Mesenchymal stem cell (in vitro differentiated cells and primary cell): ENCODE results near the gene KCTD18.

Experiments used
- DNase-seq: peaks from one replicate; pipeline ENCODE4 v3.0.0-alpha.2; 2013
- H2AFZ ChIP-seq: one replicate; pipeline ENCODE4 v1.6.1; 2013; ENCODE audit warnings: low read depth, mild to moderate bottlenecking, control low read depth, inconsistent platforms, low read length, moderate library complexity
- H2AK5ac ChIP-seq: 2 replicates; pipeline ENCODE4 v1.6.1; 2013; ENCODE audit warnings: low read length, moderate library complexity, mild to moderate bottlenecking, inconsistent platforms; ENCODE audit not compliant: severe bottlenecking
- H2BK120ac ChIP-seq: one replicate; pipeline ENCODE4 v1.6.1; 2013; ENCODE audit warnings: low read depth, mild to moderate bottlenecking, inconsistent platforms, low read length, moderate library complexity
- H2BK12ac ChIP-seq, 2 experiments: one replicate each; pipeline ENCODE4 v1.6.1; 2013; ENCODE audit warnings: inconsistent platforms in 2 of 2, low read length in 2 of 2, mild to moderate bottlenecking in 2 of 2, moderate library complexity in 2 of 2, control low read depth in 1 of 2
- H2BK15ac ChIP-seq: one replicate; pipeline ENCODE4 v1.6.1; 2013; ENCODE audit warnings: mild to moderate bottlenecking, low read depth, inconsistent platforms; ENCODE audit not compliant: poor library complexity, severe bottlenecking
- H2BK5ac ChIP-seq: 2 replicates; pipeline ENCODE4 v1.6.1; 2013; ENCODE audit warnings: low read depth, mild to moderate bottlenecking, low read length, control low read depth, inconsistent platforms; ENCODE audit not compliant: poor library complexity, severe bottlenecking
- H3K14ac ChIP-seq, 2 experiments: one replicate each; pipeline ENCODE4 v1.6.1; 2013; ENCODE audit warnings: inconsistent platforms in 2 of 2, low read length in 2 of 2, control low read depth in 1 of 2, mild to moderate bottlenecking in 1 of 2, moderate library complexity in 1 of 2
- H3K18ac ChIP-seq, 2 experiments: one replicate each; pipeline ENCODE4 v1.6.1; 2013; ENCODE audit warnings: inconsistent platforms in 2 of 2, low read length in 2 of 2, control low read depth in 1 of 2, low read depth in 1 of 2, mild to moderate bottlenecking in 1 of 2
- H3K23ac ChIP-seq, 2 experiments: one replicate each; pipeline ENCODE4 v1.6.1; 2013; ENCODE audit warnings: inconsistent platforms in 2 of 2, low read length in 2 of 2, mild to moderate bottlenecking in 2 of 2, moderate library complexity in 2 of 2, control low read depth in 1 of 2
- H3K27ac ChIP-seq: 2 replicates; pipeline ENCODE4 v1.5.1; 2013; ENCODE audit warnings: mild to moderate bottlenecking, moderate library complexity, low read length, control low read depth, inconsistent platforms; ENCODE audit not compliant: poor library complexity, severe bottlenecking
- H3K27me3 ChIP-seq, 2 experiments: 2 replicates each; pipeline versions ENCODE4 v1.6.1 to v1.7.0; 2013; ENCODE audit warnings: low read length in 2 of 2, mild to moderate bottlenecking in 2 of 2, moderate library complexity in 2 of 2, control low read depth in 1 of 2, inconsistent platforms in 1 of 2; ENCODE audit not compliant: control insufficient read depth in 1 of 2, insufficient read depth in 1 of 2
- H3K36me3 ChIP-seq, 2 experiments: 2 replicates each; pipeline versions ENCODE4 v1.6.1 to v1.7.0; 2013; ENCODE audit warnings: low read length in 2 of 2, control low read depth in 1 of 2, inconsistent platforms in 1 of 2, low read depth in 1 of 2, mild to moderate bottlenecking in 1 of 2; ENCODE audit not compliant: insufficient read depth in 2 of 2, control insufficient read depth in 1 of 2
- H3K4ac ChIP-seq, 2 experiments: one replicate each; pipeline ENCODE4 v1.6.1; 2013; ENCODE audit warnings: inconsistent platforms in 2 of 2, low read length in 2 of 2, mild to moderate bottlenecking in 2 of 2, moderate library complexity in 2 of 2, control low read depth in 1 of 2, low read depth in 1 of 2
- H3K4me1 ChIP-seq: 2 replicates; pipeline ENCODE4 v1.6.1; 2013; ENCODE audit warnings: low read depth, low read length, control low read depth; ENCODE audit not compliant: control insufficient read depth, insufficient read depth
- H3K4me2 ChIP-seq: 2 replicates; pipeline ENCODE4 v1.6.1; 2013; ENCODE audit warnings: low read length, mild to moderate bottlenecking, inconsistent platforms; ENCODE audit not compliant: poor library complexity, severe bottlenecking
- H3K4me3 ChIP-seq, 2 experiments: 2 replicates each; pipeline versions ENCODE4 v1.5.1 to v1.7.0; 2013; ENCODE audit warnings: low read length in 2 of 2, mild to moderate bottlenecking in 2 of 2, control low read depth in 1 of 2, low read depth in 1 of 2; ENCODE audit not compliant: insufficient read depth in 1 of 2
- H3K79me1 ChIP-seq: replicated peaks from 2 replicates; pipeline ENCODE4 v1.6.1; 2013; ENCODE audit warnings: mild to moderate bottlenecking, control low read depth, low read length, inconsistent platforms; ENCODE audit not compliant: poor library complexity, severe bottlenecking
- H3K9ac ChIP-seq: 2 replicates; pipeline ENCODE4 v1.7.0; 2013; ENCODE audit warnings: mild to moderate bottlenecking, low read length, moderate library complexity
- H3K9me3 ChIP-seq: 2 replicates; pipeline ENCODE4 v1.7.0; 2013; ENCODE audit warnings: mild to moderate bottlenecking, low read length; ENCODE audit not compliant: control insufficient read depth
- H4K8ac ChIP-seq: one replicate; pipeline ENCODE4 v1.6.1; 2013; ENCODE audit warnings: inconsistent platforms, mild to moderate bottlenecking, low read length, moderate library complexity
- H4K91ac ChIP-seq: one replicate; pipeline ENCODE4 v1.6.1; 2013; ENCODE audit warnings: mild to moderate bottlenecking, low read length, inconsistent platforms
- WGBS: methylation state at CpG from one replicate; pipeline ENCODE4 v1.1.7; 2013; ENCODE audit warnings: mixed read lengths; 5-methylcytosine and 5-hydroxymethylcytosine counted together

KCTD18 gene

GRCh38 chr2:200509235-200509611 is 645 bp downstream of the KCTD18 start:
- Histone ChIP-seq H4K8ac (peak overlapping the region; percentile 94), H3K14ac (peak overlapping the region in 1 of 2 experiments; percentile 58), H2BK15ac (no peak overlapping the region), H3K18ac (peak overlapping the region; percentile 75 to 84), H3K27ac (no peak overlapping the region), H4K91ac (peak overlapping the region; percentile 37), H3K79me1 (peaks cover 20% of the 10 kb centered on the region), H2BK5ac (no peak overlapping the region), H3K23ac (no peak overlapping the region), H3K27me3 (peaks cover 12 to 20% of the 10 kb centered on the region in 2 experiments), H3K36me3 (peaks cover 0 to 23% of the 10 kb centered on the region in 2 experiments), H2AFZ (no peak overlapping the region), H2BK120ac (no peak overlapping the region), H3K9me3 (no peaks in the 10 kb centered on the region), H3K4me3 (peak overlapping the region; percentile 80 to 94), H3K9ac (peak overlapping the region; percentile 96), H3K4me1 (peaks cover 2% of the 10 kb centered on the region), H2AK5ac (peak overlapping the region; percentile 8), H2BK12ac (no peak overlapping the region), H3K4me2 (peak overlapping the region; percentile 70), H3K4ac (peak overlapping the region; percentile 68 to 91)
- DNase-seq: peak; percentile 23
- 78% methylated on average over 8 of the region's 8 CpGs for WGBS

- Histone ChIP-seq H2BK12ac (no peak overlapping the region), H3K18ac (no peak overlapping the region), H3K23ac (no peak overlapping the region), H2BK5ac (no peak overlapping the region), H4K8ac (no peak overlapping the region), H4K91ac (no peak overlapping the region), H3K27me3 (peaks cover 2 to 3% of the 10 kb centered on the region in 2 experiments), H3K9me3 (no peaks in the 10 kb centered on the region), H2BK15ac (no peak overlapping the region), H3K4ac (no peak overlapping the region), H3K36me3 (peaks cover 2 to 39% of the 10 kb centered on the region in 2 experiments), H3K27ac (no peak overlapping the region), H3K4me3 (no peak overlapping the region), H3K14ac (no peak overlapping the region), H2BK120ac (no peak overlapping the region), H2AK5ac (no peak overlapping the region), H3K4me2 (no peak overlapping the region), H3K9ac (no peak overlapping the region), H3K79me1 (peaks cover 26% of the 10 kb centered on the region), H3K4me1 (peaks cover 2% of the 10 kb centered on the region), H2AFZ (no peak overlapping the region)
- DNase-seq: no peak
- WGBS: 100% methylated on average over 1 of the region's 2 CpGs
These were observed 2.7 kb downstream of the KCTD18 start for GRCh38 chr2:200507179-200507578.

DNA sequence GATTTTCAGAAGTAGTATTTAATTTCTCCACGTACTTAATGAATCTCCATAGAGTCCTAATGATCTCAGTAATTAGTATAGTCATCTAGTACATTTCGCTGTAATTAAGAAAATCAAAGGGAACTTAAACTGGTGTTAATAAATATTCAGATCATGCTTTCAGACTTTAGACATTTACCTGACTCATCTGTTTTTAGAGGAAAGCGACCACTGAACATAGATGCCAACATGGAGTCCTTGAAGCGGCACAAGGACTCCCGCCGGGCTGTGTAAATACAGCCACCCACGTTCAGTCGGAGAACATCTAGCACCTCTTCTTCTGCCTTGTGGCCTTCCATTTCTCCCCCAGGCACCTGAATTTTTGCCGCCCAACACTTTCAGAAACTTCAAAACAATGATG is 3.2 kb downstream of the KCTD18 start:
- no peak overlapping the region for H4K91ac ChIP-seq
- peaks cover 2 to 39% of the 10 kb centered on the region in 2 experiments for H3K36me3 ChIP-seq
- no peak overlapping the region for H2AK5ac ChIP-seq
- H3K9ac ChIP-seq: no peak overlapping the region
- peaks cover 2% of the 10 kb centered on the region for H3K4me1 ChIP-seq
- no peak overlapping the region for H3K14ac ChIP-seq
- no peak overlapping the region for H3K23ac ChIP-seq
- no peaks in the 10 kb centered on the region for H3K9me3 ChIP-seq
- H2BK5ac ChIP-seq: no peak overlapping the region
- no peak overlapping the region for H3K4ac ChIP-seq
- no peak overlapping the region for H3K4me2 ChIP-seq
- no peak for DNase-seq
- H2BK15ac ChIP-seq: no peak overlapping the region
- no peak overlapping the region for H2BK120ac ChIP-seq
- no peaks in the 10 kb centered on the region for H3K27me3 ChIP-seq
- WGBS: 83% methylated on average over 6 of the region's 9 CpGs
- no peak overlapping the region for H3K18ac ChIP-seq
- no peak overlapping the region for H3K4me3 ChIP-seq
- peaks cover 26% of the 10 kb centered on the region for H3K79me1 ChIP-seq
- H2AFZ ChIP-seq: no peak overlapping the region
- H2BK12ac ChIP-seq: no peak overlapping the region
- H4K8ac ChIP-seq: no peak overlapping the region
- no peak overlapping the region for H3K27ac ChIP-seq

- no peaks in the 10 kb centered on the region for H3K9me3 ChIP-seq
- no peak overlapping the region for H2BK15ac ChIP-seq
- no peaks in the 10 kb centered on the region for H3K27me3 ChIP-seq
- H2AFZ ChIP-seq: no peak overlapping the region
- no peak overlapping the region for H3K14ac ChIP-seq
- no peak overlapping the region for H3K4me2 ChIP-seq
- H2AK5ac ChIP-seq: no peak overlapping the region
- H2BK120ac ChIP-seq: no peak overlapping the region
- H3K9ac ChIP-seq: no peak overlapping the region
- H3K4ac ChIP-seq: no peak overlapping the region
- no peak overlapping the region for H4K8ac ChIP-seq
- 98% methylated on average over 3 of the region's 5 CpGs for WGBS
- peaks cover 2 to 53% of the 10 kb centered on the region in 2 experiments for H3K36me3 ChIP-seq
- H4K91ac ChIP-seq: no peak overlapping the region
- no peak overlapping the region for H2BK12ac ChIP-seq
- H3K23ac ChIP-seq: no peak overlapping the region
- H3K79me1 ChIP-seq: peaks cover 12% of the 10 kb centered on the region
- H3K18ac ChIP-seq: no peak overlapping the region
- no peaks in the 10 kb centered on the region for H3K4me1 ChIP-seq
- no peak for DNase-seq
- no peak overlapping the region for H3K4me3 ChIP-seq
- H2BK5ac ChIP-seq: no peak overlapping the region
- H3K27ac ChIP-seq: no peak overlapping the region
These were observed 7.7 kb downstream of the KCTD18 start for GRCh38 chr2:200502196-200502595.
